Natural killer cell treated with Interleukin-12 subunit alpha and Interleukin-12 subunit beta and Interleukin-15 and Interleukin-18, amount 100 ng/mL, for 72 hours (primary cell): Measurements from ENCODE around the gene MPZL3. TPM values are rescaled to one million over a fixed set of nuclear protein-coding genes. Genes with fewer than 3 reads are reported as not detected.
"Not testable (repeated sequence)": the region's sequence is repeated elsewhere in the genome, so short reads cannot be mapped to it uniquely, and the experiment has no call there.

ENCODE experiments used
- ATAC-seq, 2 donors: fragments of 150-1000 bp; cut with Tn5 transposase in 1 of 2; sonication (Bioruptor Pico), chemical (Tn5 transposase) in 1 of 2; 2 replicates each; pipeline ENCODE4 v1.10.0; 2021
- DNase-seq: peaks from one replicate; pipeline ENCODE4 v3.0.0; 2022; ENCODE audit warnings: low spot score
- H3K27ac Mint-ChIP-seq, 2 donors: 1 replicate in 1 of 2; 2 replicates in 1 of 2; pipeline ENCODE4 v1.8.0; 2022; ENCODE audit warnings: mixed read lengths in 2 of 2, mild to moderate bottlenecking in 1 of 2, moderate library complexity in 1 of 2
- H3K27me3 Mint-ChIP-seq, 2 donors: 1 replicate in 1 of 2; 2 replicates in 1 of 2; pipeline ENCODE4 v1.8.0; 2022; ENCODE audit warnings: mixed read lengths in 2 of 2
- H3K36me3 Mint-ChIP-seq: one replicate; pipeline ENCODE4 v1.8.0; 2022; ENCODE audit warnings: mixed read lengths
- H3K4me1 Mint-ChIP-seq, 2 donors: 1 replicate in 1 of 2; 2 replicates in 1 of 2; pipeline ENCODE4 v1.8.0; 2022; ENCODE audit warnings: low read depth in 2 of 2, mixed read lengths in 2 of 2, mild to moderate bottlenecking in 1 of 2
- H3K4me3 Mint-ChIP-seq: one replicate; pipeline ENCODE4 v1.8.0; 2022; ENCODE audit warnings: mixed read lengths
- H3K9me3 Mint-ChIP-seq: 2 replicates; pipeline ENCODE4 v1.8.0; 2022; ENCODE audit warnings: mixed read lengths
- total RNA-seq, 2 donors: library from RNA; stranded (reverse); gene quantifications; one replicate each; pipeline ENCODE4 v1.2.3, GENCODE V29; 2022

The MPZL3 gene
- total RNA-seq, 2 donors from 2014 or later, result 10.8 to 12.8 TPM

- H3K4me3 Mint-ChIP-seq, result no peak overlapping the region
- ATAC-seq, result no peak
- H3K36me3 Mint-ChIP-seq, result no peaks in the 10 kb centered on the region
- no peak overlapping the region for H3K27ac Mint-ChIP-seq
- H3K9me3 Mint-ChIP-seq, result peaks cover 4% of the 10 kb centered on the region
- H3K4me1 Mint-ChIP-seq, result peaks cover 0 to 6% of the 10 kb centered on the region in 2 donors
- DNase-seq, result no peak
- peaks cover 3 to 5% of the 10 kb centered on the region in 2 donors for H3K27me3 Mint-ChIP-seq
Measured at GRCh38 chr11:118194835-118195627, 57.1 kb downstream of the MPZL3 start.

GRCh38 chr11:118193910-118194566 is 58.1 kb downstream of the MPZL3 start:
- Mint-ChIP-seq H3K27me3 (peaks cover 6 to 13% of the 10 kb centered on the region in 2 donors), H3K9me3 (peaks cover 4% of the 10 kb centered on the region), H3K4me1 (peaks cover 0 to 5% of the 10 kb centered on the region in 2 donors), H3K36me3 (no peaks in the 10 kb centered on the region), H3K4me3 (no peak overlapping the region), H3K27ac (no peak overlapping the region)
- DNase-seq, result no peak
- ATAC-seq, result no peak

GRCh38 chr11:118192817-118193216 is 59.3 kb downstream of the MPZL3 start:
- H3K4me3 Mint-ChIP-seq, H3K27ac Mint-ChIP-seq, H3K36me3 Mint-ChIP-seq, ATAC-seq, H3K9me3 Mint-ChIP-seq, DNase-seq, H3K4me1 Mint-ChIP-seq: not testable (repeated sequence)
- H3K27me3 Mint-ChIP-seq, result peaks cover 6 to 15% of the 10 kb centered on the region in 2 donors

- H3K4me3 Mint-ChIP-seq, H3K4me1 Mint-ChIP-seq, DNase-seq, H3K36me3 Mint-ChIP-seq, H3K9me3 Mint-ChIP-seq, H3K27ac Mint-ChIP-seq, ATAC-seq: not testable (repeated sequence)
- H3K27me3 Mint-ChIP-seq, result peaks cover 10 to 22% of the 10 kb centered on the region in 2 donors
Measured at GRCh38 chr11:118190942-118191506, 61.1 kb downstream of the MPZL3 start.

GRCh38 chr11:118186346-118187107 is 65.6 kb downstream of the MPZL3 start:
- Mint-ChIP-seq H3K27me3 (peaks cover 18 to 30% of the 10 kb centered on the region in 2 donors), H3K9me3 (peaks cover 4% of the 10 kb centered on the region), H3K36me3 (no peaks in the 10 kb centered on the region), H3K4me3 (no peak overlapping the region), H3K4me1 (no peaks in the 10 kb centered on the region), H3K27ac (no peak overlapping the region)
- DNase-seq, result no peak
- no peak for ATAC-seq

GRCh38 chr11:118184784-118185579 is 67.2 kb downstream of the MPZL3 start:
- H3K27me3 Mint-ChIP-seq, result peaks cover 13 to 28% of the 10 kb centered on the region in 2 donors
- H3K27ac Mint-ChIP-seq, result no peak overlapping the region
- no peaks in the 10 kb centered on the region for H3K4me1 Mint-ChIP-seq
- no peaks in the 10 kb centered on the region for H3K9me3 Mint-ChIP-seq
- H3K4me3 Mint-ChIP-seq, result no peak overlapping the region
- ATAC-seq (no peak), DNase-seq (no peak)
- H3K36me3 Mint-ChIP-seq, result no peaks in the 10 kb centered on the region

GRCh38 chr11:118183691-118184090 is 68.5 kb downstream of the MPZL3 start:
- H3K27me3 Mint-ChIP-seq, result peaks cover 18 to 21% of the 10 kb centered on the region in 2 donors
- H3K4me1 Mint-ChIP-seq, ATAC-seq, H3K9me3 Mint-ChIP-seq, H3K4me3 Mint-ChIP-seq, H3K27ac Mint-ChIP-seq, H3K36me3 Mint-ChIP-seq, DNase-seq: not testable (repeated sequence)

GRCh38 chr11:118180300-118180703 is 71.9 kb downstream of the MPZL3 start:
- DNase-seq, result no peak

GRCh38 chr11:118176778-118177134 is 75.4 kb downstream of the MPZL3 start:
- Mint-ChIP-seq H3K27ac (no peak overlapping the region), H3K4me3 (no peak overlapping the region), H3K9me3 (no peaks in the 10 kb centered on the region), H3K4me1 (no peaks in the 10 kb centered on the region), H3K36me3 (no peaks in the 10 kb centered on the region), H3K27me3 (peaks cover 17 to 22% of the 10 kb centered on the region in 2 donors)
- no peak for ATAC-seq
- no peak for DNase-seq

More at GRCh38 chr11:118180300-118180703, 71.9 kb downstream of the MPZL3 start:
- Mint-ChIP-seq H3K9me3 (no peaks in the 10 kb centered on the region), H3K36me3 (no peaks in the 10 kb centered on the region), H3K27ac (no peak overlapping the region), H3K4me3 (no peak overlapping the region), H3K4me1 (no peaks in the 10 kb centered on the region), H3K27me3 (peaks cover 25 to 29% of the 10 kb centered on the region in 2 donors)
- no peak for ATAC-seq

Other genes starting within 250 kb of the MPZL3 start
- under 1 TPM in 1 of 2 donors, not detected in 1; 0.19 TPM for gene TMPRSS4, start 175.3 kb downstream of the MPZL3 start, total RNA-seq
- not detected for gene SMIM35, start 165.4 kb downstream of the MPZL3 start, total RNA-seq
- not detected for gene SCN4B, start 99.5 kb downstream of the MPZL3 start, total RNA-seq
- gene SCN2B, start 75.7 kb downstream of the MPZL3 start, total RNA-seq, result not detected
- 1 to 10 TPM; 1.4 to 8.5 TPM for gene JAML, start 27.4 kb downstream of the MPZL3 start, total RNA-seq
- under 1 TPM in 1 of 2 donors, not detected in 1; 0.45 TPM for gene MPZL2, start 11.9 kb upstream of the MPZL3 start, total RNA-seq
- gene CD3E, start 52.4 kb upstream of the MPZL3 start, total RNA-seq, result 100 to 1,000 TPM in 1 of 2 donors, 10 to 100 TPM in 1; 25.7 to 148 TPM
- gene CD3D, start 90.3 kb upstream of the MPZL3 start, total RNA-seq, result 100 to 1,000 TPM in 1 of 2 donors, 10 to 100 TPM in 1; 30.5 to 161 TPM
- 10 to 100 TPM in 1 of 2 donors, 1 to 10 TPM in 1; 7.1 to 49.4 TPM for gene CD3G, start 92.0 kb upstream of the MPZL3 start, total RNA-seq
- 10 to 100 TPM; 45.0 to 58.8 TPM for gene UBE4A, start 107.2 kb upstream of the MPZL3 start, total RNA-seq
- gene ATP5MG, start 149.2 kb upstream of the MPZL3 start, total RNA-seq, result 100 to 1,000 TPM; 183 to 189 TPM
- gene KMT2A, start 184.1 kb upstream of the MPZL3 start, total RNA-seq, result 100 to 1,000 TPM; 145 to 202 TPM